ENCODE measurements around the gene GRWD1.

The GRWD1 gene

GRCh38 chr19:48458016-48458415 is 12.2 kb downstream of the GRWD1 start:
- DNase-seq = no peak

GRCh38 chr19:48461651-48461981 is 15.8 kb downstream of the GRWD1 start:
- no peak for DNase-seq

GRCh38 chr19:48461982-48462655 is 16.3 kb downstream of the GRWD1 start:
- no peak for DNase-seq

GRCh38 chr19:48465215-48465614 is 19.4 kb downstream of the GRWD1 start:
- no peak for DNase-seq

GRCh38 chr19:48466561-48467325 is 21.0 kb downstream of the GRWD1 start:
- no peak for DNase-seq

GRCh38 chr19:48468772-48469288 is 23.0 kb downstream of the GRWD1 start:
- DNase-seq = peak; percentile 99

GRCh38 chr19:48469289-48469881 is 23.6 kb downstream of the GRWD1 start, which contains the start of gene CYTH2:
TSS of gene CYTH2 (plus strand) at chr19:48469369. CDS start at chr19:48469508, 139 bp downstream.
- DNase-seq = peak; percentile 92

- DNase-seq = no peak
These were observed 24.3 kb downstream of the GRWD1 start for GRCh38 chr19:48469934-48470680.

GRCh38 chr19:48470856-48471255 is 25.1 kb downstream of the GRWD1 start:
- no peak for DNase-seq

- no peak for DNase-seq
These were observed 26.1 kb downstream of the GRWD1 start for GRCh38 chr19:48471836-48472235.

- DNase-seq = no peak
These were observed 27.6 kb downstream of the GRWD1 start for GRCh38 chr19:48473161-48473966.

- DNase-seq = no peak
These were observed 28.4 kb downstream of the GRWD1 start for GRCh38 chr19:48474084-48474592.

GRCh38 chr19:48475369-48476068 is 29.7 kb downstream of the GRWD1 start:
- DNase-seq = no peak

GRCh38 chr19:48476176-48476575 is 30.4 kb downstream of the GRWD1 start:
- DNase-seq = no peak

- no peak for DNase-seq
These were observed 31.4 kb downstream of the GRWD1 start for GRCh38 chr19:48477067-48477685.

GRCh38 chr19:48477698-48478338 is 32.0 kb downstream of the GRWD1 start:
- no peak for DNase-seq

GRCh38 chr19:48478339-48479256 is 32.8 kb downstream of the GRWD1 start:
- DNase-seq = no peak

- DNase-seq = no peak
These were observed 33.9 kb downstream of the GRWD1 start for GRCh38 chr19:48479686-48480085.

GRCh38 chr19:48480183-48480557 is 34.4 kb downstream of the GRWD1 start:
- peak; percentile 77 for DNase-seq
